Esophagus muscularis mucosa (tissue), 4 donors: ENCODE measurements around the gene DGCR2. TPM values are rescaled to one million over a fixed set of nuclear protein-coding genes. Genes with fewer than 3 reads are reported as not detected.
"Not testable (repeated sequence)": the region's sequence is repeated elsewhere in the genome, so short reads cannot be mapped to it uniquely, and the experiment has no call there.

Source experiments
- DNase-seq: peaks from one replicate; pipeline ENCODE4 v3.0.0-alpha.2; 2017; ENCODE audit errors: extremely low spot score
- H3K27ac ChIP-seq, 4 donors: fragments of 200-600 bp; sonication (generic); replicated peaks in 1 of 4; 1 replicate in 3 of 4; 2 replicates in 1 of 4; pipeline ENCODE4 v1.5.1; 2016 to 2019; ENCODE audit warnings: mild to moderate bottlenecking in 1 of 4
- H3K27me3 ChIP-seq, 4 donors: fragments of 200-600 bp; sonication (generic); one replicate each; pipeline versions ENCODE4 v1.5.1 to v1.6.0; 2016 to 2019
- H3K36me3 ChIP-seq, 4 donors: fragments of 200-600 bp; sonication (generic); one replicate each; pipeline ENCODE4 v1.5.1; 2016 to 2019
- H3K4me1 ChIP-seq, 4 donors: fragments of 200-600 bp; sonication (generic); one replicate each; pipeline ENCODE4 v1.5.1; 2016 to 2019
- H3K4me3 ChIP-seq, 4 donors: fragments of 200-600 bp; sonication (generic); 1 replicate in 2 of 4; 2 replicates in 2 of 4; pipeline ENCODE4 v1.5.1; 2016 to 2019; ENCODE audit warnings: mild to moderate bottlenecking in 4 of 4, moderate library complexity in 1 of 4
- H3K9me3 ChIP-seq, 4 donors: fragments of 200-600 bp; sonication (generic); 1 replicate in 3 of 4; 2 replicates in 1 of 4; pipeline ENCODE4 v1.5.1; 2016 to 2019
- EP300 ChIP-seq: sonication (generic); formaldehyde crosslinking; IDR thresholded peaks from one replicate; pipeline ENCODE4 v1.6.1; 2017; ENCODE audit warnings: antibody characterized with exemption
- POLR2A ChIP-seq: fragments of 450-650 bp; IDR thresholded peaks from one replicate; pipeline ENCODE4 v1.6.1; 2017; ENCODE audit warnings: antibody characterized with exemption, moderate library complexity, mild to moderate bottlenecking, low read depth
- POLR2AphosphoS5 ChIP-seq, 2 donors: sonication (generic); formaldehyde crosslinking; IDR thresholded peaks; one replicate each; pipeline ENCODE4 v1.6.1; 2017; ENCODE audit warnings: antibody characterized with exemption in 2 of 2
- WGBS: methylation state at CpG from one replicate; pipeline ENCODE4 v1.1.5; 2018; 5-methylcytosine and 5-hydroxymethylcytosine counted together
- intact Hi-C: fragments of 100-400 bp; cut with DNase I; formaldehyde crosslinking; loops from one replicate; pipeline ENCODE4 v1.15.1; 2023
- total RNA-seq, 4 donors: library from RNA; depleted of rRNA; stranded (reverse); fragments of >200 nt; gene quantifications; one replicate each; pipeline versions ENCODE4 v1.1.0 to v1.2.1, GENCODE V29; 2016
- TF ChIP-seq, protein P1 (sequence below), 3 experiments: fragments of 200-600 bp in 2 of 3; fragments of 450-650 bp in 1 of 3; sonication (generic) in 2 of 3; IDR thresholded peaks; one replicate each; pipeline ENCODE4 v1.5.1; 2017 to 2019; ENCODE audit warnings: antibody characterized with exemption in 3 of 3, mild to moderate bottlenecking in 2 of 3, moderate library complexity in 1 of 3

DGCR2 gene
- total RNA-seq, 4 donors from 2014 or later, result 45.7 to 79.6 (median 65.4) TPM

DNA sequence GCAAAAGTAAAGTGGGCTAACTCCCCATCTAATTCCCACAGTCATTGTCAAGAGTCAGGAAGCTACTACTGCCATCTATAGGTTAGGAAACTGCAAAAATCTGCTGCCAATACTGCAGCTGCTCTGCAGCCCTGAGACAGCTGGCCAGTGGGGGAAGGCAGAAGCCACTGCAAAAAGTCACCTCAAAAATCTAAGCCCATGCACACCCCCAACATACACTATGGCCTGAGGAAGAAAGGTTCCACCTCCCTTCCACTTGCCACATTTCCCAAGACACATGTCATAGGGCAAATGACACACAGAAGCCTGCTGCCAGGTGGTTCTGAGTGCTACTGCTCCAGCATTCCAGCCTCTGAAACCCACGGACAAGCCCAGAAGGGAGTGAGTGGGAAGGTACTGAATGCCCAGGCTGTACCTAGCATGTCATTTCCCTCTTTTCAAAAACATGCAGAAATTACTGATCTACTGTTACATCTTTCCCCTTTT is 36.9 kb downstream of the DGCR2 start:
- Histone ChIP-seq H3K27me3 (no peaks in the 10 kb centered on the region), H3K36me3 (peaks cover 0 to 57% (median 38%) of the 10 kb centered on the region in 4 donors), H3K9me3 (no peaks in the 10 kb centered on the region), H3K4me3 (no peak overlapping the region), H3K4me1 (peaks cover 8 to 20% (median 10%) of the 10 kb centered on the region in 4 donors), H3K27ac (peak overlapping the region in 1 of 4 donors; percentile 24)
- TF ChIP-seq EP300, result no peak
- TF ChIP-seq, protein P1, sequence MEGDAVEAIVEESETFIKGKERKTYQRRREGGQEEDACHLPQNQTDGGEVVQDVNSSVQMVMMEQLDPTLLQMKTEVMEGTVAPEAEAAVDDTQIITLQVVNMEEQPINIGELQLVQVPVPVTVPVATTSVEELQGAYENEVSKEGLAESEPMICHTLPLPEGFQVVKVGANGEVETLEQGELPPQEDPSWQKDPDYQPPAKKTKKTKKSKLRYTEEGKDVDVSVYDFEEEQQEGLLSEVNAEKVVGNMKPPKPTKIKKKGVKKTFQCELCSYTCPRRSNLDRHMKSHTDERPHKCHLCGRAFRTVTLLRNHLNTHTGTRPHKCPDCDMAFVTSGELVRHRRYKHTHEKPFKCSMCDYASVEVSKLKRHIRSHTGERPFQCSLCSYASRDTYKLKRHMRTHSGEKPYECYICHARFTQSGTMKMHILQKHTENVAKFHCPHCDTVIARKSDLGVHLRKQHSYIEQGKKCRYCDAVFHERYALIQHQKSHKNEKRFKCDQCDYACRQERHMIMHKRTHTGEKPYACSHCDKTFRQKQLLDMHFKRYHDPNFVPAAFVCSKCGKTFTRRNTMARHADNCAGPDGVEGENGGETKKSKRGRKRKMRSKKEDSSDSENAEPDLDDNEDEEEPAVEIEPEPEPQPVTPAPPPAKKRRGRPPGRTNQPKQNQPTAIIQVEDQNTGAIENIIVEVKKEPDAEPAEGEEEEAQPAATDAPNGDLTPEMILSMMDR (IDR thresholded peaks at IDR 0.05), result no peak
- TF ChIP-seq POLR2AphosphoS5 (IDR thresholded peaks at IDR 0.05), result no peak
- TF ChIP-seq POLR2A, result no peak
- intact Hi-C loops, result no loop called here
- 32% methylated on average over 1 of the region's 1 CpG for WGBS
- no peak for DNase-seq

GRCh38 chr22:19084586-19084985 is 37.6 kb downstream of the DGCR2 start:
- H3K27ac ChIP-seq, intact Hi-C loops, H3K27me3 ChIP-seq, H3K4me3 ChIP-seq, DNase-seq, H3K9me3 ChIP-seq: not testable (repeated sequence)
- Histone ChIP-seq H3K36me3 (peaks cover 0 to 64% (median 41%) of the 10 kb centered on the region in 4 donors), H3K4me1 (peaks cover 8 to 20% (median 10%) of the 10 kb centered on the region in 4 donors)
- WGBS, result 87% methylated on average over 4 of the region's 32 CpGs

- Histone ChIP-seq H3K36me3 (peaks cover 0 to 60% (median 38%) of the 10 kb centered on the region in 4 donors), H3K4me1 (peaks cover 8 to 20% (median 10%) of the 10 kb centered on the region in 4 donors)
- H3K27ac ChIP-seq, DNase-seq, H3K4me3 ChIP-seq, intact Hi-C loops, H3K9me3 ChIP-seq, H3K27me3 ChIP-seq: not testable (repeated sequence)
- WGBS, result 96% methylated on average over 25 of the region's 30 CpGs
Observed at GRCh38 chr22:19084126-19084525, 38.1 kb downstream of the DGCR2 start.

DNA sequence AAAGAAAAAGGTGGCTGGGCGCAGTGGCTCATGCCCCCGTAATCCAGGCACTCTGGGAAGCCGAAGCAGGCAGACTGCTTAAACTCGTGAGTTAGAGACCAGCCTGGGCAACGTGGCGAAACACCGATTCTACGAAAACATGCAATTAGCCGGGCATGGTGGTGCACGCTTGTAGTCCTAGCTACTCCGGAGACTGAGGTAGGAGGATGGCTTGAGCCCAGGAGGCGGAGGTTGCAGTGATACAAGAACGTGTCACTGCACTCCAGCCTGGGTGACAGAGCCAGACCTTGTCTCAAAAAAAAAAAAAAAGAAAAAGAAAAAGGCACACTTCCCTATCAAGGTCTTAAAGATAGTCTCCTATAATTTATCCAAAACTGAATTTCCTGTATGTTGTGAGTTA is 39.4 kb downstream of the DGCR2 start:
- no peak for DNase-seq
- H3K4me1 ChIP-seq, result peaks cover 8 to 20% (median 10%) of the 10 kb centered on the region in 4 donors
- no peaks in the 10 kb centered on the region for H3K27me3 ChIP-seq
- H3K27ac ChIP-seq, result no peak overlapping the region
- intact Hi-C loops, result no loop called here
- 97% methylated on average over 13 of the region's 13 CpGs for WGBS
- no peak overlapping the region for H3K4me3 ChIP-seq
- TF ChIP-seq EP300 (no peak), POLR2AphosphoS5 (IDR thresholded peaks at IDR 0.05) (no peak), POLR2A (no peak)
- TF ChIP-seq, protein P1 (IDR thresholded peaks at IDR 0.05), result no peak
- H3K9me3 ChIP-seq, result no peaks in the 10 kb centered on the region
- peaks cover 0 to 47% (median 25%) of the 10 kb centered on the region in 4 donors for H3K36me3 ChIP-seq

GRCh38 chr22:19082101-19082500 is 40.1 kb downstream of the DGCR2 start:
- 76% methylated on average over 3 of the region's 3 CpGs for WGBS
- intact Hi-C loops, result no loop called here

More at GRCh38 chr22:19082101-19082500, 40.1 kb downstream of the DGCR2 start:
- Histone ChIP-seq H3K27ac (no peak overlapping the region), H3K4me1 (peaks cover 8 to 18% (median 10%) of the 10 kb centered on the region in 4 donors), H3K36me3 (peaks cover 0 to 40% (median 21%) of the 10 kb centered on the region in 4 donors), H3K27me3 (no peaks in the 10 kb centered on the region), H3K9me3 (no peaks in the 10 kb centered on the region), H3K4me3 (no peak overlapping the region)
- TF ChIP-seq, protein P1 (IDR thresholded peaks at IDR 0.05), result no peak
- TF ChIP-seq EP300, result no peak
- TF ChIP-seq POLR2A, result no peak
- no peak for TF ChIP-seq POLR2AphosphoS5 (IDR thresholded peaks at IDR 0.05)
- no peak for DNase-seq
